ENCODE results near the gene SNX22. TPM values are rescaled to one million over a fixed set of nuclear protein-coding genes. Genes with fewer than 3 reads are reported as not detected.
A peak's percentile ranks its signal among the peaks of the same experiment; 100 is the strongest.

The SNX22 gene
- total and polyA plus RNA-seq, 9 donors = 0.49 to 1.0 (median 0.72) TPM

DNA sequence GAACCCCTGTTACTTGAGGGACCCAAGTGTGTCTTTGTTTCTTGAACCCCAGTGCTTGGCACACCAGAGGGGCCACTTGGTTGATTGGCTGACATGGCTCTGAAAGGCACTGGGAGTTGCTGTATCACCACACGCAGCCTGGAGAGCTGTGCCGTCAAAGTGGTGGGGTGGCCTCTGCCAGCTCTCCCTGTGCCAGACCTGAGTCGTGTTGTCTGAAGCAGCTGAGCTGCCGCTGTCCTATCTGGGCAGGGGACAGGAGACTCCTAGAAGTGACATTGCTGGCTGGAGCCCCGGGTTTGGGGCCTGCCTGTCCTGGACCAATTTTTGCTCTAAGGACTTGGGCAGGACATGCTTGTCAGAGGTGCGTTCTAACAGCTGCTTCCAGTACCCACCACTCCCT, 5.5 kb upstream of the SNX22 start:
- Histone ChIP-seq H3K27me3 (ENCODE audit: control insufficient read depth, insufficient read depth, low read length) (peaks cover 2% of the 10 kb centered on the region), H3K36me3 (ENCODE audit: control insufficient read depth, insufficient read depth, low read length) (peaks cover 47% of the 10 kb centered on the region), H3K9me3 (replicated peaks; ENCODE audit: control insufficient read depth, low read depth, low read length) (no peaks in the 10 kb centered on the region), H3K27ac (ENCODE audit: low read length) (no peak overlapping the region), H3K4me1 (ENCODE audit: control insufficient read depth, insufficient read depth, low read length) (peaks cover 6% of the 10 kb centered on the region), H3K4me3 (ENCODE audit: low read length) (no peak overlapping the region)
- 78% methylated on average over 6 of the region's 6 CpGs for WGBS (ENCODE audit: insufficient coverage)
- DNase-seq = no peak

DNA sequence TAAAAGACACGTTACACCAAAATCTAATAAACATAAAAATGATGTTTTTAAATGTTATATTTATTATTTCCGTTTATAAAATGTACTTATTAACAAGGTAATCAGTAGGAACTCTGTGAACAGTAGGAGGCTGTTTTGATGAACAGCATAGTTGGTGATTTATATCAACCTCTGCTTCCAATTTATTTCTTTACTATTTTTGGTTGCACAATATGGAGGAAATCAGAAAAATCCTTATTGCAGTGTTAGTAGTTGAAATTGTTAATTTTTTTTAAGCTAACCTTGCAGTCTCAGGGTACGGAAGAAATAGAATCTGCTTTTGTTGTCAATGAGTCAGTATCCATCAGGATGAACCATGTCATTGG, 5.0 kb upstream of the SNX22 start:
- Histone ChIP-seq H3K27ac (ENCODE audit: low read length) (no peak overlapping the region), H3K9me3 (replicated peaks; ENCODE audit: control insufficient read depth, low read depth, low read length) (no peaks in the 10 kb centered on the region), H3K27me3 (ENCODE audit: control insufficient read depth, insufficient read depth, low read length) (peaks cover 6% of the 10 kb centered on the region), H3K4me1 (ENCODE audit: control insufficient read depth, insufficient read depth, low read length) (peaks cover 10% of the 10 kb centered on the region), H3K4me3 (ENCODE audit: low read length) (no peak overlapping the region), H3K36me3 (ENCODE audit: control insufficient read depth, insufficient read depth, low read length) (peaks cover 42% of the 10 kb centered on the region)
- DNase-seq = no peak
- 50% methylated on average over 1 of the region's 3 CpGs for WGBS (ENCODE audit: insufficient coverage)

DNA sequence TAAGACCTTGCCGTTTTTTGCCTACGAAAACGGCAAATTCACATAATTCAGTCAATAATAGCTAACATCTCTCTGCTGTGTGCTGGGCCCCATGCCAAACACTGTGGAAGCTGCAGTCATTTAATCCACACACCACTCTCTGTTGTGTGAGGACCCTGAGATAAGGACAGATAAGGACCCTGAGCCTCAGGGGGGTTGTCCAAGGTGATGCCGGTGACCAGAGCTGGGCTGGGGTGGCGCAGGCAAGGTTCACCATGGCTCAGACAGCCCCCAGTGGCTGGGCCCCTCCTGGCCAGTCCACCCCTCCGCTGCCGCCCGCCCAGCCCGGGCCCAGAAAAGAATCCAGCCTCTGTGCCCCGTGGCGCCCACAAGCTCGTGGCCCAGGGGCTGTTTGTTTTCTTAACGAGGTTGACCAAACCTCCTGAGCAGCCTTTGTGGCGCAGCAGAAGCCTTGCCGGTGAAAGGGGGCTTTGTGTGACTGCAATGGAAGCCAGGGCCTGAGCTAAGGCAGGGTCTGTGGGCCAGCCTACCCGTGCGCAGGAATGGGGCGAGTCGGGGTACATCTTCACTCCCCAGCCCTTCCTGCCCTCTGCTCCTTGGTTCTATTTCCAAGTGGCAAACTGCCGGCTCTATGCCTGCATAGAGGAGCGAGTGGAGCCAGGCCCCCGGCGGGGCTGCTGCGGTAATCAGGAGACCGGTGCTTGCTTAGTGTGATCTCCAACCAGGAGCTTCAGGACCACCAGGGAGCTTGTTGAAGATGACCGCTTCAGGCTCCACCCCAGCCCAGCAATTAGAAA, 4.4 kb upstream of the SNX22 start:
- H3K9me3 ChIP-seq (replicated peaks; ENCODE audit: control insufficient read depth, low read depth, low read length) = no peaks in the 10 kb centered on the region
- no peak overlapping the region for H3K27ac ChIP-seq (ENCODE audit: low read length)
- peaks cover 37% of the 10 kb centered on the region for H3K36me3 ChIP-seq (ENCODE audit: control insufficient read depth, insufficient read depth, low read length)
- no peak for DNase-seq
- H3K4me3 ChIP-seq (ENCODE audit: low read length) = no peak overlapping the region
- H3K27me3 ChIP-seq (ENCODE audit: control insufficient read depth, insufficient read depth, low read length) = peaks cover 12% of the 10 kb centered on the region
- 81% methylated on average over 23 of the region's 26 CpGs for WGBS (ENCODE audit: insufficient coverage)
- H3K4me1 ChIP-seq (ENCODE audit: control insufficient read depth, insufficient read depth, low read length) = peaks cover 15% of the 10 kb centered on the region

- H3K4me3 ChIP-seq (ENCODE audit: low read length) = no peak overlapping the region
- DNase-seq = no peak
- peaks cover 25% of the 10 kb centered on the region for H3K4me1 ChIP-seq (ENCODE audit: control insufficient read depth, insufficient read depth, low read length)
- no peak overlapping the region for H3K27ac ChIP-seq (ENCODE audit: low read length)
- H3K9me3 ChIP-seq (replicated peaks; ENCODE audit: control insufficient read depth, low read depth, low read length) = no peaks in the 10 kb centered on the region
- 80% methylated on average over 3 of the region's 7 CpGs for WGBS (ENCODE audit: insufficient coverage)
- H3K27me3 ChIP-seq (ENCODE audit: control insufficient read depth, insufficient read depth, low read length) = peaks cover 22% of the 10 kb centered on the region
- peaks cover 26% of the 10 kb centered on the region for H3K36me3 ChIP-seq (ENCODE audit: control insufficient read depth, insufficient read depth, low read length)
Measured at GRCh38 chr15:64148168-64148567, 3.4 kb upstream of the SNX22 start.

DNA sequence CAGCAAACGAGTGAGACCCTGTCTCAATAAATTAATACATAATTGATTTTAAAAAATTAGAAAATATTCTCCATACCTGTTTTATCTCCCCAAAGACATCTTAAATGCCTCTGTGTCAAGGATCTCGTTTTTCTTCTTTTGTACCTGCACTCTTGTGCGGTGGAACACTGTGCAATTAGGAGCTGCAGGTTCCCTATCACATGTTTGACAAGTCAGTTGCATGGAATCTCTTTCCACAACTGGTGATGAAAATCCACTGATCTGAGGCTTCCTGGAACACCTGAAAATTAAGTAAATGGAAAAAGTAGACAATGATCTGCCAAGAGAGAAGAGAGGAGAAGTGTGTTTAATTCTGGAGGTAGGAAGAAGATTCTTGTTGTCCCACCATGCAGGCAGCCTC, 3.0 kb upstream of the SNX22 start:
- no peak for DNase-seq
- Histone ChIP-seq H3K4me3 (ENCODE audit: low read length) (no peak overlapping the region), H3K27ac (ENCODE audit: low read length) (no peak overlapping the region), H3K36me3 (ENCODE audit: control insufficient read depth, insufficient read depth, low read length) (peaks cover 22% of the 10 kb centered on the region), H3K27me3 (ENCODE audit: control insufficient read depth, insufficient read depth, low read length) (peaks cover 25% of the 10 kb centered on the region), H3K9me3 (replicated peaks; ENCODE audit: control insufficient read depth, low read depth, low read length) (no peaks in the 10 kb centered on the region), H3K4me1 (ENCODE audit: control insufficient read depth, insufficient read depth, low read length) (peaks cover 29% of the 10 kb centered on the region)
- 72% methylated on average over 2 of the region's 3 CpGs for WGBS (ENCODE audit: insufficient coverage)

GRCh38 chr15:64149424-64149823, 2.1 kb upstream of the SNX22 start:
- no peak for DNase-seq
- Histone ChIP-seq H3K4me3 (ENCODE audit: low read length) (no peak overlapping the region), H3K27me3 (ENCODE audit: control insufficient read depth, insufficient read depth, low read length) (peaks cover 25% of the 10 kb centered on the region), H3K4me1 (ENCODE audit: control insufficient read depth, insufficient read depth, low read length) (peaks cover 38% of the 10 kb centered on the region), H3K9me3 (replicated peaks; ENCODE audit: control insufficient read depth, low read depth, low read length) (no peaks in the 10 kb centered on the region), H3K27ac (ENCODE audit: low read length) (no peak overlapping the region), H3K36me3 (ENCODE audit: control insufficient read depth, insufficient read depth, low read length) (peaks cover 22% of the 10 kb centered on the region)

- DNase-seq = no peak
- WGBS (ENCODE audit: insufficient coverage) = 54% methylated on average over 4 of the region's 9 CpGs
- Histone ChIP-seq H3K4me3 (ENCODE audit: low read length) (no peak overlapping the region), H3K4me1 (ENCODE audit: control insufficient read depth, insufficient read depth, low read length) (peaks cover 35% of the 10 kb centered on the region), H3K36me3 (ENCODE audit: control insufficient read depth, insufficient read depth, low read length) (peaks cover 18% of the 10 kb centered on the region), H3K27me3 (ENCODE audit: control insufficient read depth, insufficient read depth, low read length) (peaks cover 25% of the 10 kb centered on the region), H3K27ac (ENCODE audit: low read length) (no peak overlapping the region), H3K9me3 (replicated peaks; ENCODE audit: control insufficient read depth, low read depth, low read length) (no peaks in the 10 kb centered on the region)
Measured at GRCh38 chr15:64149893-64150578, 1.5 kb upstream of the SNX22 start.

- peaks cover 35% of the 10 kb centered on the region for H3K4me1 ChIP-seq (ENCODE audit: control insufficient read depth, insufficient read depth, low read length)
- peak; percentile 33 for DNase-seq
- H3K4me3 ChIP-seq (ENCODE audit: low read length) = peak overlapping the region; percentile 19
- no peak overlapping the region for H3K27ac ChIP-seq (ENCODE audit: low read length)
- WGBS (ENCODE audit: insufficient coverage) = 14% methylated on average over 19 of the region's 27 CpGs
- H3K9me3 ChIP-seq (replicated peaks; ENCODE audit: control insufficient read depth, low read depth, low read length) = no peaks in the 10 kb centered on the region
- H3K36me3 ChIP-seq (ENCODE audit: control insufficient read depth, insufficient read depth, low read length) = peaks cover 34% of the 10 kb centered on the region
- peaks cover 25% of the 10 kb centered on the region for H3K27me3 ChIP-seq (ENCODE audit: control insufficient read depth, insufficient read depth, low read length)
Measured at GRCh38 chr15:64152507-64153387, 1.2 kb downstream of the SNX22 start.

DNA sequence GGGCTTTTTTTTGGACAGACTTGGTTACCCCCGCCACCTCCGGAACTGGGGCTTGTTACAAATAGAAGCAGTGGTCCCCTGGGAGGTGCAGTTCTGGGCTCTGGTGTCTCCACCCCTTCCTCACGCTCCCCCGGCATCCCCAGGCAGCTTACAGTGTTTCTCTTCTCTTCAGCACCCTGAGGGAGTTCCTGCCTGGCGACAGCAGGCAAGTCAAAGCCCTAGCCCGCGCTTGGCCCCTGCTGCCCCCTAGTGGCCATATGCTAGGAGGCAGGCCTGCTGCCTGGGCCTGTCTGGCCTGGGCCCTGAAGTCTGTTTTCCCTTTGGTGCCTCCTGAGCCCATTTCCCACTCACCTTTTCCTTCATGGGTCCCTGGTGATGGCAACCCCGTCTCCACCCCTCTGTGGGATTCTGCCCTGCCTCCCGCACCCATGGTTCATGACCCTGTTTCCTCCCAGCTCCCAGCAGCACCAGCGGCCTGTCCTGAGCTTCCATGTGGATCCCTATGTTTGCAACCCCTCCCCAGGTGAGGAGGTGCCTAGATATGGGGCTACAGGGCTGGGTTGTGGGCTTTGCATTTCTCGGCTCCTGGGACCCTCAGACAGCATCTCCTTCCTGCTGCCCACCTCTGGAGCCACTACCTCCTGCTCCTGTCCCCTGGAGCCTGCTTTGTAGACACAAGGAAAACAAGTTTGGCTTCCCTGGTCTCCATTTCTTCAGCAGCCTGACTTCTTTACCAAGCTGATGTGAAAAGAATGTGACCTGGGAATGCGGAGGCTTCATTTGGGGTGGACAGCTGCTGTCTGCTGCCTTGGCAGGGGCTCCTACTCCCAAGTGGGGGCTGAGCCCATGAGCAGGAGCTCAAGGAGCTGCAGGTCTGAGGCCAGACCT, 2.2 kb downstream of the SNX22 start:
- peaks cover 35% of the 10 kb centered on the region for H3K4me1 ChIP-seq (ENCODE audit: control insufficient read depth, insufficient read depth, low read length)
- H3K36me3 ChIP-seq (ENCODE audit: control insufficient read depth, insufficient read depth, low read length) = peaks cover 44% of the 10 kb centered on the region
- 13% methylated on average over 8 of the region's 12 CpGs for WGBS (ENCODE audit: insufficient coverage)
- no peak overlapping the region for H3K4me3 ChIP-seq (ENCODE audit: low read length)
- peaks cover 25% of the 10 kb centered on the region for H3K27me3 ChIP-seq (ENCODE audit: control insufficient read depth, insufficient read depth, low read length)
- peak overlapping the region; percentile 31 for H3K27ac ChIP-seq (ENCODE audit: low read length)
- H3K9me3 ChIP-seq (replicated peaks; ENCODE audit: control insufficient read depth, low read depth, low read length) = no peaks in the 10 kb centered on the region
- DNase-seq = peak; percentile 89
